ENCODE results near the gene TLN1. TPM values are rescaled to one million over a fixed set of nuclear protein-coding genes. Genes with fewer than 3 reads are reported as not detected.

TLN1 gene
- total and polyA plus RNA-seq, 2 of the 8 experiments (the other 6 are each of a cell fraction or from before 2014, with no cell fraction given), result 28.1 to 90.1 TPM

- TF ChIP-seq, protein P1, sequence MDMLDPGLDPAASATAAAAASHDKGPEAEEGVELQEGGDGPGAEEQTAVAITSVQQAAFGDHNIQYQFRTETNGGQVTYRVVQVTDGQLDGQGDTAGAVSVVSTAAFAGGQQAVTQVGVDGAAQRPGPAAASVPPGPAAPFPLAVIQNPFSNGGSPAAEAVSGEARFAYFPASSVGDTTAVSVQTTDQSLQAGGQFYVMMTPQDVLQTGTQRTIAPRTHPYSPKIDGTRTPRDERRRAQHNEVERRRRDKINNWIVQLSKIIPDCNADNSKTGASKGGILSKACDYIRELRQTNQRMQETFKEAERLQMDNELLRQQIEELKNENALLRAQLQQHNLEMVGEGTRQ (IDR thresholded peaks at IDR 0.05; ENCODE audit: low read length), result no peak
- TF ChIP-seq POLR2A (IDR thresholded peaks at IDR 0.05; ENCODE audit: control extremely low read depth in 1 of 2, low read depth in 2 of 2, low read length in 2 of 2), result peak in 1 of 2 experiments; percentile 71; a peak in 1 of 3 replicates
- no peak for TF ChIP-seq TEAD4 (IDR thresholded peaks at IDR 0.05; ENCODE audit: low read depth, low read length)
- TF ChIP-seq SP1 (IDR thresholded peaks at IDR 0.05; ENCODE audit: low read depth, low read length), result no peak
- no peak for TF ChIP-seq CEBPB (IDR thresholded peaks at IDR 0.05; ENCODE audit: low read depth, low read length)
- TF ChIP-seq NANOG (IDR thresholded peaks at IDR 0.05; ENCODE audit: insufficient read depth, low read depth, low read length, poor library complexity, severe bottlenecking), result no peak
- TF ChIP-seq KDM5A (IDR thresholded peaks at IDR 0.05; ENCODE audit: low read length), result no peak
- no peak for TF ChIP-seq MAFK (IDR thresholded peaks at IDR 0.05; ENCODE audit: low read depth, low read length)
- no peak for TF ChIP-seq EGR1 (IDR thresholded peaks at IDR 0.05; ENCODE audit: borderline replicate concordance, low read depth, low read length)
- no peak for TF ChIP-seq NRF1 (IDR thresholded peaks at IDR 0.05; ENCODE audit: low read depth, low read length)
- TF ChIP-seq POU5F1 (IDR thresholded peaks at IDR 0.05; ENCODE audit: low read depth, low read length), result no peak
- TF ChIP-seq CHD1 (IDR thresholded peaks at IDR 0.05; ENCODE audit: low read depth, low read length), result no peak
- no peak for TF ChIP-seq BCL11A (IDR thresholded peaks at IDR 0.05; ENCODE audit: low read depth in 2 of 2, low read length in 2 of 2)
- TF ChIP-seq BACH1 (IDR thresholded peaks at IDR 0.05; ENCODE audit: low read length), result peak; percentile 53; the same call in 1 of the 2 replicates
- TF ChIP-seq RBBP5 (IDR thresholded peaks at IDR 0.05; ENCODE audit: borderline replicate concordance, low read depth, low read length), result no peak; the same call in none of the 2 replicates
- no peak for TF ChIP-seq CBX5 (IDR thresholded peaks at IDR 0.05; ENCODE audit: low read depth, low read length)
- no peak for TF ChIP-seq SP2 (IDR thresholded peaks at IDR 0.05; ENCODE audit: low read length)
- TF ChIP-seq CBX8 (IDR thresholded peaks at IDR 0.05; ENCODE audit: borderline replicate concordance, low read depth, low read length), result no peak
- no peak; the same call in 1 of the 2 replicates for TF ChIP-seq ATF2 (IDR thresholded peaks at IDR 0.05; ENCODE audit: low read length)
- peak; percentile 49 to 65; a peak in 2 of 4 replicates for TF ChIP-seq HDAC2 (IDR thresholded peaks at IDR 0.05; ENCODE audit: borderline replicate concordance in 1 of 2, low read depth in 2 of 2, low read length in 2 of 2)
- TF ChIP-seq SAP30 (IDR thresholded peaks at IDR 0.05; ENCODE audit: insufficient read depth, insufficient replicate concordance, low read length), result no peak
Observed at GRCh38 chr9:35756275-35757225, 24.6 kb upstream of the TLN1 start (continued).
